GM10266 (cell line): ENCODE data around the gene STAT3.
A peak's percentile ranks its signal among the peaks of the same experiment; 100 is the strongest.

Experiments
- DNase-seq: peaks from one replicate; pipeline ENCODE4 v3.0.0; 2012; ENCODE audit errors: extremely low spot score
- TF ChIP-seq, protein P1 (sequence below): IDR thresholded peaks from 2 replicates; pipeline ENCODE4 v1.5.1; 2012; ENCODE audit warnings: mild to moderate bottlenecking, low read depth; ENCODE audit not compliant: control insufficient read depth, insufficient read depth; ENCODE audit errors: missing control alignments

STAT3 gene

DNA sequence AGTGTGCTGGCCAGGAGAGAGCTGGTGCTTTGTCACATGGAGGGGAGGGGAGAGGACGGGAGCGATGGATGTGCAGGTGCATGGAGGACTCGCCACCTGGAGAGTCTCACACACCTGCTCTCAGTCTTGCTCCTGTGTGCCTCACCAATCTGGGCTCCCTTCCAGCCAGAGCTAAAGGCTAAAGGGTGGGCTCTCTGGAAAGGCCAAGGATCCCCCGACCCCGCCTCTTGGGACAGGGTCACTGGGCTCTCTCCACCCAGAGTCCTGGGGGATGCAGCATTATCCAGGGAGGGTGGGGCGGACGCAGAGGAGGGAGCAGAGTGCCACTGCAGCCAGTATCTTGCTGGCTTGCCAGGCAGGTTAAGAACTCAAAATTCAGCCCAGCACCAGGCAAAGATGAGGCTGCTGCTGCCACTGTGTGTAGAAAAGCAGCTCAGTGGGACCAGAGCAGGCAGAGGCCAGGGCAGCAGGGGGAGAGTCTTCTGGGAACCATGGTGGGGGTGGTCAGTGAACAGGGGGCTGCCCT is 106.6 kb downstream of the STAT3 start:
- TF ChIP-seq, protein P1, sequence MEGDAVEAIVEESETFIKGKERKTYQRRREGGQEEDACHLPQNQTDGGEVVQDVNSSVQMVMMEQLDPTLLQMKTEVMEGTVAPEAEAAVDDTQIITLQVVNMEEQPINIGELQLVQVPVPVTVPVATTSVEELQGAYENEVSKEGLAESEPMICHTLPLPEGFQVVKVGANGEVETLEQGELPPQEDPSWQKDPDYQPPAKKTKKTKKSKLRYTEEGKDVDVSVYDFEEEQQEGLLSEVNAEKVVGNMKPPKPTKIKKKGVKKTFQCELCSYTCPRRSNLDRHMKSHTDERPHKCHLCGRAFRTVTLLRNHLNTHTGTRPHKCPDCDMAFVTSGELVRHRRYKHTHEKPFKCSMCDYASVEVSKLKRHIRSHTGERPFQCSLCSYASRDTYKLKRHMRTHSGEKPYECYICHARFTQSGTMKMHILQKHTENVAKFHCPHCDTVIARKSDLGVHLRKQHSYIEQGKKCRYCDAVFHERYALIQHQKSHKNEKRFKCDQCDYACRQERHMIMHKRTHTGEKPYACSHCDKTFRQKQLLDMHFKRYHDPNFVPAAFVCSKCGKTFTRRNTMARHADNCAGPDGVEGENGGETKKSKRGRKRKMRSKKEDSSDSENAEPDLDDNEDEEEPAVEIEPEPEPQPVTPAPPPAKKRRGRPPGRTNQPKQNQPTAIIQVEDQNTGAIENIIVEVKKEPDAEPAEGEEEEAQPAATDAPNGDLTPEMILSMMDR: no peak
- no peak for DNase-seq

DNA sequence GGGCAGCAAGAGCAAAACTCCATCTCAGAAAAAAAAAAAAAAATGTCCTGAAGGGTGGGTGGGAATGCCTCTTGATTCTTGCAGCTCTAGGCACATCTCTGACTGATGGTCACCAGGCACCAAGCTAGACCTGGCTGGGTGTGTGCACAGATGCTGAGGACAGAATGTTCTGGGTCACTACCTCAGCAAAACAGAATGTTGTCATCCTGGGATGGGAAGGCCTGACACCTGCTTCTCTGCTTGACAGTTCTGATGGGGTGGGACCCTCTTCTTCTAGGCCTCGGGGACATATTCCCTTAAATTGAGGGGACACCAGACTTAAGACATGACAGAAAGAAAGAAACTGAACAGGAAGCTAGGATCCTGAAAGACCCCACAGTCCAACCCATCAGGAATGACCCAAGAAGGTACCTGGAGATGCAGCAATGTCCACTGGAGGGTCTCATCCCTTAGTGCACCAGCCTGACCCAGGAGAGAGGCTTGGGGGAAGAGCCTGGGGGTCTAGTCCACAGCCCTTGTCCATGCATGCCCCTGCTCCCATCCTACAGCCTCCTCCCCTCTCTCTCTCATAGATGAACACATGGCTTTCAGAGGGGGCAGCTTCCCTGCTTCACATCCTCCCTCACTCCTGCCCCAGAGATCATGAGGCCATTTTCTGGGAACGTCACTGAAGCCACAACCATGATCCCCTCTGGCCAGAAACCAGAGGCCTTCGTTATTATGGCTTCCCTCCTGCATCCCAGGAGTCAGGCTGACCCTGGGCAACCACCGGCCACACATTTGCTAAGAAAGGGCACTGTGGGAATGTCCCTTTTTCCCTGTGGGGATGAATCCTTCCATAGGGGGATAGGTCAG is 108.2 kb downstream of the STAT3 start:
- TF ChIP-seq, protein P1: no peak
- DNase-seq: no peak

DNA sequence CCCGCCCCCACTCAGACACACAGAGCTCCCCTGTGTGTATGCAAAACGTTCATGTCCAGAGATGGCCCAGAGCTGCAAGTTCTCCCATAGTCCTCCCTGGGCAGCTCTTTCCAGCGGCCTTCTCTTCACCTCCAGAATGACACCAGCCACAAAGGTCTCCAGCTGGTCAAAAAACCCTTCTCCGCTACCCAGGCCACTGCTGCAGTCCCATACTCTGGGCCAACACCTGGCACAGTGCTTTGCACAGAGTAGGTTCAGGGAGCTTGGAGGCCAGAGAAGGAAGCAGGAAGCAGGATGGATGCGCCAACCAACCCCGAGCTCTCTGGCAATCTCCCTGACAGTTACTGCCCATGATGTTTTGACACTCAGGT is 110.9 kb downstream of the STAT3 start:
- TF ChIP-seq, protein P1: no peak
- no peak for DNase-seq

DNA sequence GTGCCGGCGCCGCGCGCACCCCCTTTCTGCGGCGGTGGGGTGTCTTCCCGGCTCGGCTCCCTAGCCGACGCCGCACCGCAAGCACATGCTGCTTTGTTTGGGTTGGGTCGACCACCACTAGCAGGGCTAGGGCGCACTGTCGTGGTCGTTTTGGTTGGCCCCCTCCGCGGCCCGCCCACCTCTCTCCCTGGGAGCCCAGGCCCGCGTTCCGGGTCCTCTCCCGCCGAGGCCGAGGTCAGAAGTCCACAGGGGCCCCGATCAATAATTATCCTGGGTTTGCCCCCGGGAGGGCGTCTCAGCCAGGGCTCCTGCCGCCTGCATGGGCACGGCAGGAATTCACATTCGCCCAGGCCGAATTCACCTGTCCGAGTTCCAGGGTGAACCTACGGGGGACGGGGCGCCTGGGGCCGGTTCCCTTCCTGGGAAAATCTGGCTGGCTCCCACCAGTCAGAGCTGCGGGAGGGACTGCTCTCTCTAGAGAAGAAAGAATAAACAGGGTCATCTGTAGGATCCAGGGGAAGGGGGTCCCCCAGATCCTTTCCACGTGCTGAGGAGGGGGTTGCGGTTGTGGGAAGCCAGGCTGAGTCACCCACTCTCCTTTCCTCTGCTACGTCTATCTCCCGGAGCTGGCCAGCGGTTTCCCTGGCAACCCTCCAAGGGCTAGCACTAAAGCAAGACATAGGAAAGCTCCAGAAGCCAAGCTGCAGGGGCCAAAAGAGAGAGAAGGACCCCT is 111.5 kb downstream of the STAT3 start:
- no peak for DNase-seq

DNA sequence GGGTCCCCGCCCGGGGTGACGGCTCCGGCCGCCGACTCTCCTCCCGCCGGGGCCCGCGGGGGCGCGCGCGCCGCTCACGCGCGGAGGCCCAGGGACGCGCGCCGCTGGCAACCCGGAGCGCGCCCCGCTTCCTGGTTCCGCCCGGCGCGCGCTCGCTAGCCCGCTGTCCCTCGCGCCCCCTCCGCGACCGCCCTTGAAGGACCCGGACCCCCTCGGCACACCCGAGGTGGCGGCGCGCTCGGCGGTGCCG is 112.0 kb downstream of the STAT3 start, which contains the start of gene STAT5B:
TSS of gene STAT5B (minus strand) at position 33 of the 250 bp plus-strand sequence. CDS start 44,264 bp downstream, outside the sequence.
- TF ChIP-seq, protein P1: no peak
- DNase-seq: peak; percentile 95

More for the DNA sequence above, 111.5 kb downstream of the STAT3 start:
- TF ChIP-seq, protein P1: no peak

DNA sequence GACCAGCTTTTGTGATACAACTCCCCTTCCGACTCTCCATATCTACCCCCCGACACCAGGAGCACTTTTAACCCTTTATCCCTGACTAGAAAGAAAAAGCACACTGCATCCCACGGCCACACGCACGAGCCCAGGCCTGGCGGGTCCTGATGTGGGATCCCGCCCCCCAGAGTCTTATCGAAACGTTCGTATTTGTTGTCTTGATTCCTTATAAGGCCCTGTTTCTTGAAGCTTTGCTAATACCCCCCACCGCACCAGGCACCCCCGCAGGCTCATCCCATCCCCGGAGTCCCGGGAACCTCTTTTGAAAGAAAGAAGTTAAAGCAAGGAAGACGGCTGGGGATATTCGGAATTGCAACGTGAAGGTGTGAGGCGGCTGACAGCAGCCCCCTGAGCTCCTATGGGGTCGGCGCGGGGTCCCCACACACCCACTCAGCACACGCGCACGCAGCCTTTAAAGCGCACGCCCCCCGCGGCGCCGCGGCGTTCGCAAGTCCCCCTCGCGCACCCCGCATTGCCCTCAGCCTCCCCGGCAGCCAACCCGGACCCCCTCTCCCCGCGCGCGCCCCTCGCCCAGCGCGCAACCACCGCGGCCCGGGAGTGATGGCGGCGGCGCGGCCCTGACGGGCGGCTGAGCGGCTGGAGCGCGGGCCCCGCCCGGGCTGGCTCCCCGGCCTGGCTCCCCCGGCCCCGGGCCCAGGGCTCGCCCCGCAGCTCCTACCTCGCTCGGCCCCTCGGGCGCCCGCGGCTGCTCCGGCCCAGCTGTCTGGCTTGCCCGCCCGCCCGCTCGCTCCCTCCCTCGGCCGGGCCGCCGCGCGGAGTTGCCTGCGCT is 112.5 kb downstream of the STAT3 start:
- TF ChIP-seq, protein P1: no peak
- peak; percentile 58 for DNase-seq
